Stimulated activated naive B cell treated with anti-CD40 and anti-IgM and Interleukin-4, amounts not matched to agents 10 μg/mL and 1 μg/mL and 100 μg/mL, for 72 hours (primary cell): Measurements from ENCODE around the gene ILK.
A peak's percentile ranks its signal among the peaks of the same experiment; 100 is the strongest.

Experiments used
- ATAC-seq, 2 donors: fragments of 150-1000 bp; cut with Tn5 transposase; replicated peaks; 2 replicates each; pipeline ENCODE4 v1.10.0; 2021; ENCODE audit warnings: moderate library complexity in 1 of 2
- DNase-seq: peaks from one replicate; pipeline ENCODE4 v3.0.0; 2021
- H3K27ac Mint-ChIP-seq: one replicate; pipeline ENCODE4 v1.8.0; 2022; ENCODE audit warnings: mild to moderate bottlenecking, mixed read lengths
- H3K27me3 Mint-ChIP-seq, 2 donors: one replicate each; pipeline ENCODE4 v1.8.0; 2022; ENCODE audit warnings: mixed read lengths in 2 of 2
- H3K36me3 Mint-ChIP-seq, 2 donors: one replicate each; pipeline ENCODE4 v1.8.0; 2022; ENCODE audit warnings: mixed read lengths in 2 of 2, mild to moderate bottlenecking in 1 of 2
- H3K4me1 Mint-ChIP-seq, 2 donors: one replicate each; pipeline ENCODE4 v1.8.0; 2022; ENCODE audit warnings: mixed read lengths in 2 of 2, mild to moderate bottlenecking in 1 of 2
- H3K4me3 Mint-ChIP-seq, 2 donors: one replicate each; pipeline ENCODE4 v1.8.0; 2022; ENCODE audit warnings: mild to moderate bottlenecking in 2 of 2, mixed read lengths in 2 of 2, moderate library complexity in 1 of 2
- H3K9me3 Mint-ChIP-seq, 2 donors: one replicate each; pipeline ENCODE4 v1.8.0; 2022; ENCODE audit warnings: mixed read lengths in 2 of 2, mild to moderate bottlenecking in 1 of 2

The ILK gene

DNA sequence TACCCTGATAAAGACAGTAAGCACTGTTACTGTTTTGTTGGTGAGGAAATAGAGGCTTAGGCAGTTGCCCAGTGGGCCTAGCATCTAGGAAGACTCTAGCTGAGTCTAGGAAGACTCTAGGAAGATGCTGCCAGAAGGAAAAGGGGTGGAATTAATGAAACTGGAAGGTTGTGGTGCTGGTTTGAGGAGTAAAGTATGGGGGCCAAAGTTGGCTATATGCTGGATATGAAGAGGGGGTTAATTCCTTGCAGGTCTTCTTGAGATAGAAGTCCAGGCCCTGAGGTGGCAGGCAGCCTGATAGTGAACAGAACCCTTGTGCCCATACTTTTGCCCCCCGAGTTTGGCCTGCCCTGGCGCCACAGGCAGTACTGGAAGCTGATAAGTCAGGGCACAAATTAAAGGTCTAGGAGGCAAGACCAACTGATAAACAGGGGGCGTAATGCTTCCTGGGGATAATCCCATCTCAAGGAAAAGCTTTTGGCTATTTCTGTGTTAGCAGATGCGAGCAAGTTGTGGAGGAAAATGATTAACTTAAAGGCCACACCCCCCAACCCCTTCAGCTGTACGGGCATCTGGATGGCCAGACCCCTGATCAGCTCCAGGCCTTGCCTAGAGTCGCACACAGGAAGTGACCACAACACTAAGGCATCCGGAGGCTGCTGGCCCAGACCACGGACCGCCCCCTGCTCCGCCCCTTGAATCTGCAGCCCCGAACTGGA, 3.1 kb downstream of the ILK start:
- ATAC-seq: peak; percentile 61 to 62
- no peak overlapping the region for H3K27ac Mint-ChIP-seq
- no peak overlapping the region for H3K4me3 Mint-ChIP-seq

DNA sequence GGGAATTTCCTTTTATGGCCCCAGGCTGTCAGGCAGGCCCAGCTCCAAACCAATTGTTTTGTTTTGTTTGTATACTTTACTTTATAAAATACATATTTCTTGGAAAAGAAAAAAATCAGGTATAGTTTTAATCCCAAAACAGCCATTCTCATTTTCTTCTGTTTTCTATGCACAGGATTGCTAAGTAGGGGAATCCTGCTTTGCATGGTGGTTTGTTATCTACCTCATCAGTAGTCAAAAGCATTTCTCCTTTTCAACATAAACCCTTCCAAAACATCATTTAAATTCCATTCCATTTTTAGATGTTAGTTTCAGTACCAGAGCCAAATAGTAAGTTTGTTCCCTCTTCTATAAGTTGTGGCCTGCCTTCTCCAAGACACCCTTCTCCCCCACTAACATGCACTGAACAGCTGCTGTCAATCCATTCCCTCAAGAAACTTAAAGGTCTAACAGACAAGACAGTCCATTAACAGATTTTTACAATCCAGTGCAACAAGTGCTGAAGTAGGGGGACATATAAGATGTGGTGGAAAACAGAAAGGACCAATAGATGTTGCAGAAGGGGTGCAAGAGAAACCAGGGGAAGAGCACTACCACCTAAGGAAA, 3.7 kb downstream of the ILK start:
- H3K4me1 Mint-ChIP-seq: peaks cover 32 to 37% of the 10 kb centered on the region in 2 donors
- DNase-seq (no peak), ATAC-seq (peak; percentile 25 to 28)
- no peaks in the 10 kb centered on the region for H3K27me3 Mint-ChIP-seq
- no peaks in the 10 kb centered on the region for H3K9me3 Mint-ChIP-seq
- H3K36me3 Mint-ChIP-seq: peaks cover 34 to 49% of the 10 kb centered on the region in 2 donors
- H3K4me3 Mint-ChIP-seq: peak overlapping the region; percentile 43 to 60
- peak overlapping the region; percentile 65 for H3K27ac Mint-ChIP-seq

More for the DNA sequence above, 3.1 kb downstream of the ILK start:
- no peaks in the 10 kb centered on the region for H3K9me3 Mint-ChIP-seq
- peaks cover 35 to 53% of the 10 kb centered on the region in 2 donors for H3K36me3 Mint-ChIP-seq
- peak; percentile 63 for DNase-seq
- H3K27me3 Mint-ChIP-seq: no peaks in the 10 kb centered on the region
- peaks cover 32 to 40% of the 10 kb centered on the region in 2 donors for H3K4me1 Mint-ChIP-seq

GRCh38 chr11:6608011-6608410, 4.4 kb downstream of the ILK start:
- peak overlapping the region; percentile 65 for H3K27ac Mint-ChIP-seq
- H3K4me1 Mint-ChIP-seq: peaks cover 32 to 34% of the 10 kb centered on the region in 2 donors
- ATAC-seq (no peak), DNase-seq (no peak)
- H3K27me3 Mint-ChIP-seq: no peaks in the 10 kb centered on the region
- H3K9me3 Mint-ChIP-seq: no peaks in the 10 kb centered on the region
- H3K36me3 Mint-ChIP-seq: peaks cover 34 to 49% of the 10 kb centered on the region in 2 donors
- H3K4me3 Mint-ChIP-seq: no peak overlapping the region

- Mint-ChIP-seq H3K9me3 (no peaks in the 10 kb centered on the region), H3K36me3 (peaks cover 34 to 49% of the 10 kb centered on the region in 2 donors), H3K4me1 (peaks cover 32 to 34% of the 10 kb centered on the region in 2 donors), H3K27me3 (no peaks in the 10 kb centered on the region), H3K4me3 (no peak overlapping the region), H3K27ac (peak overlapping the region; percentile 43)
- ATAC-seq (no peak), DNase-seq (no peak)
Observed at GRCh38 chr11:6608726-6609501, 5.3 kb downstream of the ILK start.

DNA sequence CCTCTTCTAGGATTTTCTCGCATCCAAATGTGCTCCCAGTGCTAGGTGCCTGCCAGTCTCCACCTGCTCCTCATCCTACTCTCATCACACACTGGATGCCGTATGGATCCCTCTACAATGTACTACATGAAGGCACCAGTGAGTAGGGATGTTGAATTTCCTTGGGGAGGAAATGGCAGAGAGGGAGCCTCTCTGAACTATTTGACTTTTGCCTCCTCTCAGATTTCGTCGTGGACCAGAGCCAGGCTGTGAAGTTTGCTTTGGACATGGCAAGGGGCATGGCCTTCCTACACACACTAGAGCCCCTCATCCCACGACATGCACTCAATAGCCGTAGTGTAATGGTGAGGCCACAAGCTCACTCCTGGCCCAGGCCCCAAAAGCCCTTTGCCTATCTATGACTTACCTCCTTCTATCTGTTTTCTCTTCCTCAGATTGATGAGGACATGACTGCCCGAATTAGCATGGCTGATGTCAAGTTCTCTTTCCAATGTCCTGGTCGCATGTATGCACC, 6.0 kb downstream of the ILK start:
- Mint-ChIP-seq H3K9me3 (no peaks in the 10 kb centered on the region), H3K4me3 (no peak overlapping the region), H3K27ac (peak overlapping the region; percentile 43), H3K36me3 (peaks cover 34 to 49% of the 10 kb centered on the region in 2 donors), H3K4me1 (peaks cover 32 to 34% of the 10 kb centered on the region in 2 donors), H3K27me3 (no peaks in the 10 kb centered on the region)
- no peak for ATAC-seq
- no peak for DNase-seq

GRCh38 chr11:6610591-6610990, 7.0 kb downstream of the ILK start:
- ATAC-seq (no peak), DNase-seq (no peak)
- peaks cover 36 to 38% of the 10 kb centered on the region in 2 donors for H3K4me1 Mint-ChIP-seq
- H3K4me3 Mint-ChIP-seq: peak overlapping the region in 1 of 2 donors; percentile 93
- H3K27ac Mint-ChIP-seq: peak overlapping the region; percentile 94
- H3K9me3 Mint-ChIP-seq: no peaks in the 10 kb centered on the region
- no peaks in the 10 kb centered on the region for H3K27me3 Mint-ChIP-seq
- H3K36me3 Mint-ChIP-seq: peaks cover 39 to 49% of the 10 kb centered on the region in 2 donors

DNA sequence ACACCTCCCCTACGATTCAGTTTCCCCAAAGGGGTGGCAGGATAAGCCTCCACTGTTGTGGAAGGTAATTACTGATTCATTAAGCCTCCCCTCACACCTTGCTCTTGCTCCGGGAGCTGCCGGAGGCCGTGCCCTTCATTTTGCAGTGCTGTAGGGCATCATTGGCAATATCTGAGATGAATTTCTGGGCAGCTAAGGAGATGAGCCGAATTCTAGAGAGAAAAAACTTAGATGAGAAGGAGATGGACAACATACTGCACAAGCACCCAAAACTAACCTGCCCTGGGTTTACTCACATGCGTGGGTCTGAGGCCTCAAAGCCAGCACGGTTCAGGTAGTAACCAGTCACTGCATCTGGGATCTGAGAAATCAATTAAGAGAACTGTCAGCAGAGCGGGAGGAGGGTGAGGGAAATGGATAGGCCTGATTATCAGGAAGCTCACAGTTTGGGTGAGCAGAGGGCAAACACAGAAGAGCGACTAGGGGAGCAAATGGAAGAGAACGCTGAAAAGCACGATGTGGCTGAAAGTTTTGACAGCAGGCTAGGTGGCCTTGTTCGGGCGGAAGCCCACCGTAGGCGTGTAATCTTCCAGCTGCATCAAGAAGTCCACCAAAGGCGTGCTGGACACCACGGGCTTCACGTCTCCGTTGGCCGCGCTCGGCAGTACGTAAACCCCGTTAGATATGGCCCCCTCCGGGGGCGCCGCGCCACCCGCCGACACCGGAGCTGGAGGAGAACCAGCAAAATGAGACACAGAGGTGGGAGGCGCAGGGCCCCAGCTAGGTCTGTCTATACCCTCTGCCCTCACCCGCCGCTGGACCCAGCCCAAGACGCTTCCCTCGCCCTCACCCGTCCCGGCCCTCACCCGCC, 7.8 kb downstream of the ILK start:
- H3K4me1 Mint-ChIP-seq: peaks cover 40 to 43% of the 10 kb centered on the region in 2 donors
- no peaks in the 10 kb centered on the region for H3K27me3 Mint-ChIP-seq
- peak overlapping the region in 1 of 2 donors; percentile 93 for H3K4me3 Mint-ChIP-seq
- H3K36me3 Mint-ChIP-seq: peaks cover 43% of the 10 kb centered on the region in 2 donors
- ATAC-seq (peak; percentile 15 to 22), DNase-seq (no peak)
- peak overlapping the region; percentile 94 for H3K27ac Mint-ChIP-seq
- H3K9me3 Mint-ChIP-seq: no peaks in the 10 kb centered on the region

GRCh38 chr11:6611963-6612212, 8.3 kb downstream of the ILK start:
- no peaks in the 10 kb centered on the region for H3K27me3 Mint-ChIP-seq
- DNase-seq (no peak), ATAC-seq (no peak)
- H3K9me3 Mint-ChIP-seq: no peaks in the 10 kb centered on the region
- H3K4me1 Mint-ChIP-seq: peaks cover 42 to 49% of the 10 kb centered on the region in 2 donors
- H3K36me3 Mint-ChIP-seq: peaks cover 41 to 44% of the 10 kb centered on the region in 2 donors
- peak overlapping the region; percentile 94 for H3K27ac Mint-ChIP-seq
- H3K4me3 Mint-ChIP-seq: peak overlapping the region in 1 of 2 donors; percentile 93

DNA sequence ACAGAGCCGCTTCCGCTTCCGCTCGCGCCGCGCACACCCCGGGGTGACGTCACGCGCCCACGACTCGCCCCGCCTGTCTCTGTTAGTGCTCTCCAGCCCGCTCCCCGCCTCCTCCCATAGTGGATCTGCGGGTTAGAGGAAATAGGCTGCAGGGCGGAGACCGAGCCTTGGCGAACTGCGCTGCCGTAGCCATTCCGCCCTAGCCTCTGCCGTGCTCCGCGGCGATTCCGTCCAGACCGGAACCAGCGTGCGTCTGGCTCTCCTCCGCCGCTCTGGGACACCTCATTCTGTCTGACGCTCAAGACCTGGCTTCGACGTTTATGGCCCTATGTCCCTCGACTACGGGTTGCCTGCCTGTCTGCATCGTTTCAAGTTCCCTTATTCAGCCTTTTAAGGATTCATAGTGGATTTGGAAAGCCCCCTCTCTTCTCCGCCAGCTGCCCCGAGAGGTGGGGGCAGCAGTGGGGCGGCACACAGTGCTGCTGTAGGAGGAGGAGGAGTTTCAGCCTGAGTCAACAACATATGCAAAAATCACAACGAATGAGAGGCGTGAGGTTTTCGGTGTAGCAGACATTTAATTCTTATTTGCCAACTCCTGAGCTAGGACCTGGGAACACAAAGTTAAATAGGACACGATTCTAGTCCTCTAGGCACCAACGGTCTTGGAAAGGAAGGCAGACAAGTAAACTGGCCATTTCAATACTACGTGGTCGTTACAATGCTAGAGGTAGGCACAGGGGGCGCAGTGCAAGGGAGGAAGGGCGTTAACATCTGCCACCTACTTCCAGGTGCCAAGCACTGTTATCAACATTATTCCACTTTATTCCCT, 8.9 kb downstream of the ILK start, which contains the start of gene TAF10:
Gene TAF10, minus strand, starts transcription at position 4 of the 829 bp plus-strand sequence. CDS start 27 bp downstream, outside the sequence.
- H3K4me3 Mint-ChIP-seq: peak within 1 kb of the TSS in 1 of 2 donors; percentile 93
- no peaks in the 10 kb centered on the region for H3K9me3 Mint-ChIP-seq
- DNase-seq (peak; percentile 91), ATAC-seq (peak; percentile 82 to 87)
- peak within 1 kb of the TSS; percentile 94 for H3K27ac Mint-ChIP-seq
- H3K27me3 Mint-ChIP-seq: no peaks in the 10 kb centered on the region
- peaks cover 43 to 51% of the 10 kb centered on the region in 2 donors for H3K4me1 Mint-ChIP-seq
- H3K36me3 Mint-ChIP-seq: peaks cover 43% of the 10 kb centered on the region in 2 donors

GRCh38 chr11:6613496-6613895, 9.9 kb downstream of the ILK start:
- DNase-seq (no peak), ATAC-seq (no peak)
- Mint-ChIP-seq H3K27me3 (no peaks in the 10 kb centered on the region), H3K4me1 (peaks cover 39 to 48% of the 10 kb centered on the region in 2 donors), H3K9me3 (no peaks in the 10 kb centered on the region), H3K4me3 (no peak overlapping the region), H3K27ac (no peak overlapping the region), H3K36me3 (peaks cover 35 to 40% of the 10 kb centered on the region in 2 donors)

- H3K27ac Mint-ChIP-seq: no peak overlapping the region
- peaks cover 38 to 46% of the 10 kb centered on the region in 2 donors for H3K4me1 Mint-ChIP-seq
- ATAC-seq (no peak), DNase-seq (no peak)
- H3K4me3 Mint-ChIP-seq: no peak overlapping the region
- H3K27me3 Mint-ChIP-seq: no peaks in the 10 kb centered on the region
- H3K9me3 Mint-ChIP-seq: no peaks in the 10 kb centered on the region
- peaks cover 26 to 35% of the 10 kb centered on the region in 2 donors for H3K36me3 Mint-ChIP-seq
Observed at GRCh38 chr11:6614446-6614845, 10.9 kb downstream of the ILK start.

- Mint-ChIP-seq H3K9me3 (no peaks in the 10 kb centered on the region), H3K27me3 (no peaks in the 10 kb centered on the region), H3K4me1 (peaks cover 32 to 40% of the 10 kb centered on the region in 2 donors), H3K27ac (peak overlapping the region; percentile 68), H3K36me3 (peaks cover 20 to 29% of the 10 kb centered on the region in 2 donors), H3K4me3 (no peak overlapping the region)
- no peak for ATAC-seq
- no peak for DNase-seq
Observed at GRCh38 chr11:6615046-6615445, 11.5 kb downstream of the ILK start.
